Stimulated activated memory B cell treated with anti-CD40 and anti-IgM and Interleukin-4, amounts not matched to agents 10 μg/mL and 1 μg/mL and 100 μg/mL, for 72 hours (primary cell): ENCODE measurements around the gene ASIC4.

Experiments used
- ATAC-seq: fragments of 150-1000 bp; cut with Tn5 transposase; 2 replicates; pipeline ENCODE4 v1.10.0; 2021
- H3K27ac Mint-ChIP-seq: one replicate; pipeline ENCODE4 v1.8.0; 2022; ENCODE audit warnings: mild to moderate bottlenecking, mixed read lengths
- H3K27me3 Mint-ChIP-seq: one replicate; pipeline ENCODE4 v1.8.0; 2022; ENCODE audit warnings: mixed read lengths
- H3K36me3 Mint-ChIP-seq: one replicate; pipeline ENCODE4 v1.8.0; 2022; ENCODE audit warnings: mixed read lengths
- H3K4me1 Mint-ChIP-seq: one replicate; pipeline ENCODE4 v1.8.0; 2022; ENCODE audit warnings: mixed read lengths
- H3K4me3 Mint-ChIP-seq: one replicate; pipeline ENCODE4 v1.8.0; 2022; ENCODE audit warnings: mild to moderate bottlenecking, moderate library complexity, mixed read lengths
- H3K9me3 Mint-ChIP-seq: one replicate; pipeline ENCODE4 v1.8.0; 2022; ENCODE audit warnings: mixed read lengths

Gene ASIC4

DNA sequence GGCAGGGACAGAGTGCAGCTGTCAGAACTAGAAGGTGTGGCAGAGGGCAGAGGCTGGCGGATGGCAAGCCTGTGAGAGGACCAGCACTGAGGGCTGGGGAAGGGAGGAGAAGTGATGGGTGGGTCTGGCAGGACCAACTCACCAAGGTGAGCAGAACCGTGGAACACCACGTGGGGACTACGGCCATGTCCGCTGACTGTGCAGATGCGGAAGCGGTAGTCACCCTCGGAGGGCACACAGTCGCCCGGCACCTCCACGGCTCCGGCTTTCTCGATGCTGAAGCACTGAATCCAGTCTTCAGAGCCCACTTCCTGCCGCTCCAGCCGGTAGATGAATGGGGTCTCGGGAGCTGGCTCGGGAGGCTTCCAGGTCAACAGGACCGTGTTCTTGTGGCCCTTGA lies 52.8 kb downstream of the ASIC4 start:
- no peak for ATAC-seq
- peaks cover 67% of the 10 kb centered on the region for H3K27me3 Mint-ChIP-seq
- no peak overlapping the region for H3K27ac Mint-ChIP-seq
- no peaks in the 10 kb centered on the region for H3K9me3 Mint-ChIP-seq
- H3K4me3 Mint-ChIP-seq = no peak overlapping the region
- H3K36me3 Mint-ChIP-seq = no peaks in the 10 kb centered on the region
- H3K4me1 Mint-ChIP-seq = no peaks in the 10 kb centered on the region

DNA sequence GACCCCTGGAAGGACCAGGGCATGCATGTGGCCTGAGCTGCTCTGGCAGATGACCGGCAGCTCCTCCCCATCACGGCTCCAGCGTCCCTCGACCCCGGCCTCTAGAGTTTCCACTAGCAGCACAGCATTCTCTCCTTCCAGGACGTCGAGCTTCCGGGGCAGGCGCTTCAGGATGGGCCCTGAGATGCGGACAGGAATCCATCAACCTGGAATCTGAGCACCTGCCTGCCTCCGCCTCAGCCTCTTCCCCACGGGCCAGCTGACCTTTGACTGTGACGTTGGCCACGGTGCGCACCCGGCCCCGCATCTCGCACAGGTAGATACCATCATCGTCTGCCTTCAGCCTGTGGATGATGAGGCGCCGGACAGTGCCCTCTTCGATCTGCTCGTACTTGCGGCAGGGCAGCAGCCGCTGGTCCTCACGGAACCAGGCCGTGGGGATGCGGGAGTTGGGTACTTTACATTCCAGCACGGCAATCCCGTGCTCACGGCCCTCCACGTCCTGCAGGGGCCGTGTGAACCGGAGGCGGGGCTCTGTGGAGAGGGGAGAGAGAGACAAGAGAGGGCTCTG lies 53.6 kb downstream of the ASIC4 start:
- H3K4me3 Mint-ChIP-seq = no peak overlapping the region
- no peak overlapping the region for H3K27ac Mint-ChIP-seq
- no peaks in the 10 kb centered on the region for H3K4me1 Mint-ChIP-seq
- no peaks in the 10 kb centered on the region for H3K36me3 Mint-ChIP-seq
- peaks cover 67% of the 10 kb centered on the region for H3K27me3 Mint-ChIP-seq
- no peak for ATAC-seq
- no peaks in the 10 kb centered on the region for H3K9me3 Mint-ChIP-seq

DNA sequence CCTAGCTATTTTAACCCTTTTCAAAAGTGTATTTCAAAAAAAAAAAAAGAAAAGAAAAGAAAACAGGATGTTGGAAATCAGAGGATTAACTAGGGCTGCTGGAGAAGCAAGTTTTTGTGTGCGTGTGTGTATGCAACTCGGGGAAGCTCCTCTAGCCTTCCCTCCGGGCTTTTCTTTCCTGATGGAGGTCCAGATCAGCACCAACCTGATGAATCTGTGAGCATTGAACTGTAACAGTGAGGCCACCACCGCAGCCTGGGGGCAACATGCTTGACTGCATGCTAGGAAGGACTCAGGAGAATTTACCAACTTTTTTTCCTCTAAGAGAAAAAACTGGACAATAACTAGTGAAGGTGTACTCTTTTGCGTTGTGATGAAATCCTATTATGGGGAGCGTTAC lies 54.8 kb downstream of the ASIC4 start:
- Mint-ChIP-seq H3K27me3 (peaks cover 66% of the 10 kb centered on the region), H3K4me3 (no peak overlapping the region), H3K4me1 (no peaks in the 10 kb centered on the region), H3K27ac (no peak overlapping the region), H3K36me3 (no peaks in the 10 kb centered on the region), H3K9me3 (no peaks in the 10 kb centered on the region)
- no peak for ATAC-seq

DNA sequence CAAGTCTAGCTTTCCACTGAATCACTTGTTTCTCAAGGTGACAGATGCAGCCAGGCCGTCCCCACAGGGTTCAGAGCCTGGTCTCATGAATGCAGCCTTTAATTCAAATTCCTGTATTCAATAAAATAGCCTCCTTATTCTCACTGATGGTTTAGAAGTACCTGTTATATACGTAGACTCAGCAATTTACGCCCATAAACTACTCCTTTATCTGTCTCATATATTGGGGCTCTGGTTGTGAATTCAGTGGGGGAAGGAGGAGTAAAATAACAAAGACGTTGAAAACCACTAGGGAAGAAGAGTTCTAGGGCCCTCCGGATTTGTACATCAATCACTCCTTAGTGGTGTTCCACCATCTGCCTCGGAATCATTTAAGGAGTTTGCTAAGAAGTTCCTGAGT lies 55.4 kb downstream of the ASIC4 start:
- ATAC-seq = no peak
- Mint-ChIP-seq H3K4me1 (no peaks in the 10 kb centered on the region), H3K27me3 (peaks cover 62% of the 10 kb centered on the region), H3K27ac (no peak overlapping the region), H3K4me3 (no peak overlapping the region), H3K36me3 (no peaks in the 10 kb centered on the region), H3K9me3 (no peaks in the 10 kb centered on the region)

DNA sequence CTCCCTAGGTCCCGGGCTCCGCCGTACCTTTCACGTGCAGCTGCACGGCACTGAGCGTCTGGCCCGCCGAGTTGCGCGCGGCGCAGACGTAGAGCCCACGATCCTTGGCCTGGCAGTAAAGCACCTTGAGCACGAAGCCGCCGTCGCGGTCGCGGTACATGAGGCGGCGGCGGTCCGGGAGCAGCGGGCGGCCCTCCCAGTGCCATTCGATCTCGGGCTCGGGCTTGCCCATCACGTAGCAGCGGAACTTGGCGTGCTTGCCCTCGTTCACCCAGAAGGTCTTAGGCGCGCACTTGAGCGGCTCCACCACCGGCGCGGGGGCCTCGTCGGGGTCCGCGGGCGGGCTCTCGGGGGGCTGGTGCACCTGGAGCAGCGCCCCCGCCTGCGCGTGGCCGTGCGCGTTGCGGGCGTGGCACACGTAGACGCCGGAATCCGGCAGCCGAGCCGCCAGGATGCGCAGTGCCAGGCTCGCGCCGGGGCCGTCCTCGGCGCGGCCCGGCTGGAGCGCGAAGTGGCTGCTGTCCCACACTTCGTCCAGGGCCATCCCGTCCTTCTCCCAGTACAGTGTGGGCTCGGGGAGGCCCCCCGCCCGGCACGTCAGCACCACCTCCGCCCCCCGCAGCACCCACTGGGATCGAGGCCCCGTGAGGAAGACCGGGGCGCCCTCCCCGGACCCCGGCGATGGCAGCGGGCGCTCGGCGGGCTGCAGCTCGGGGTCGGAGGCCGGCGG lies 56.1 kb downstream of the ASIC4 start:
- H3K27me3 Mint-ChIP-seq = peaks cover 62% of the 10 kb centered on the region
- no peaks in the 10 kb centered on the region for H3K36me3 Mint-ChIP-seq
- no peaks in the 10 kb centered on the region for H3K4me1 Mint-ChIP-seq
- no peaks in the 10 kb centered on the region for H3K9me3 Mint-ChIP-seq
- ATAC-seq = peak; percentile 5
- H3K4me3 Mint-ChIP-seq = peak overlapping the region; percentile 12
- H3K27ac Mint-ChIP-seq = no peak overlapping the region

DNA sequence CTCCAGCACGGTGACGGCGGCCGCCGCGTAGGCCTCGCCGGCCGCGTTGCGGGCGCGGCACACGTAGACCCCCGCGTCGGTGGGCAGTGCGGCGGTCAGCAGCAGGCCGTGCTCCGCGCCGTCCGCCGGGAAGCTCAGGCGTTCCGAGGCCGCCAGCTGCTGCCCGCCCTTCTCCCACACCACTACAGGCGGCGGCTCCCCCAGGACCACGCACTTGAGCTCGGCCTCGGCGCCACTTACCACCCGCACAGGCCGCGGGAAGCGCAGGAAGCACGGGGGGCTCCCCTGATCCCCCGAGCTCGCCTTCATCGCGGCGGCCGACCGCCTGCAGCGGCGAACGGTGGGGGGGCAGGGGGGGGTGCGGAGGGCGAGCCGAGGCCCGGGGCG lies 56.6 kb downstream of the ASIC4 start:
- H3K4me3 Mint-ChIP-seq = no peak overlapping the region
- no peak overlapping the region for H3K27ac Mint-ChIP-seq
- ATAC-seq = no peak
- H3K36me3 Mint-ChIP-seq = no peaks in the 10 kb centered on the region
- peaks cover 66% of the 10 kb centered on the region for H3K27me3 Mint-ChIP-seq
- no peaks in the 10 kb centered on the region for H3K9me3 Mint-ChIP-seq
- H3K4me1 Mint-ChIP-seq = no peaks in the 10 kb centered on the region

DNA sequence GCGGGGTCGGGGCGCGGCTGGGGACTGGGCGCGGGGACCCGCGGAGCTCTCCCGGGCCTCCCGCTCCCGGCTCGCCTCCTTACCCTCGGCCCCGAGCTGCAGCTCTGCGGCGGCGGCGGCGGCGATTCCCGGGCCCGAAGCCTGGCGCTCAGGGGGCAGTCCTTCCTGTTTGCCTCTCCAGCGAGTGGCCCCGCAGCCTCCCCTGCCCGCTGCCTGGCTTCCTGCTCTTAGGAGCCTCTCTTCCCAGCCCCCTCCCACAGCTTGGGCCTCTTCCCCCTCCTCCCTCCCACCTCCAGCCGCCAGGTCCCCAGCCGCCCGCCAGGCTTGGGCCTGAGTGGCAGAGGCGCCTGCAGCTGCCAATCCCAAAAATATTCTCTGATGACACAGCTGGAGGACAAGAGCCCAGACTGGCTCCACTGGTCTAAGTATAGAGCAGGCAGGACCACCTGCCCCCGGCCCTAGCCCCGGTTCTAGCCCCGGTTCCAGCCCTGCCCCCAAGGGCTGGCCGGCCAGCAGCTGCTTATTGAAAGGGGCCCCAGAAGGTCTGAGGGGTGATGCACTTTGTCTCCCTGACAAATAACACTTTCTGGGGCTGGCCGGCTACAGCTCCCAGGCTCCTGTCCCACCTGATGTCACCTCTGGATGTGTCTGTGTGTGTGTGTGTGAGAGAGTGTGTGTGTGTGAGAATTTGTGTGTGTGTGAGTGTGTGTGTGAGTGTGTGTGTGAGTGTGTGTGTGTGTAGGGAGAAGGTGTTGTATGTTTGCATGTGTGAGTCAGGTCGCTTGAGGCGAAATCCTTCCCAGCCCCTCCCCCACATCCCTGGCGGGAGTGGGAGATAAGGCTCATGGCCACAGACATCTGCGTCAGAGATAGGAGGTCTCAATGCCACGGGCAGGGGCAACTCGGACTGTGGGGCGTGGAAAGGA lies 57.3 kb downstream of the ASIC4 start, which contains the start of gene OBSL1:
Gene OBSL1, minus strand, starts transcription at position 229 of the 926 bp plus-strand sequence. CDS start 307 bp downstream, outside the sequence.
- no peak within 1 kb of the TSS for H3K27ac Mint-ChIP-seq

DNA sequence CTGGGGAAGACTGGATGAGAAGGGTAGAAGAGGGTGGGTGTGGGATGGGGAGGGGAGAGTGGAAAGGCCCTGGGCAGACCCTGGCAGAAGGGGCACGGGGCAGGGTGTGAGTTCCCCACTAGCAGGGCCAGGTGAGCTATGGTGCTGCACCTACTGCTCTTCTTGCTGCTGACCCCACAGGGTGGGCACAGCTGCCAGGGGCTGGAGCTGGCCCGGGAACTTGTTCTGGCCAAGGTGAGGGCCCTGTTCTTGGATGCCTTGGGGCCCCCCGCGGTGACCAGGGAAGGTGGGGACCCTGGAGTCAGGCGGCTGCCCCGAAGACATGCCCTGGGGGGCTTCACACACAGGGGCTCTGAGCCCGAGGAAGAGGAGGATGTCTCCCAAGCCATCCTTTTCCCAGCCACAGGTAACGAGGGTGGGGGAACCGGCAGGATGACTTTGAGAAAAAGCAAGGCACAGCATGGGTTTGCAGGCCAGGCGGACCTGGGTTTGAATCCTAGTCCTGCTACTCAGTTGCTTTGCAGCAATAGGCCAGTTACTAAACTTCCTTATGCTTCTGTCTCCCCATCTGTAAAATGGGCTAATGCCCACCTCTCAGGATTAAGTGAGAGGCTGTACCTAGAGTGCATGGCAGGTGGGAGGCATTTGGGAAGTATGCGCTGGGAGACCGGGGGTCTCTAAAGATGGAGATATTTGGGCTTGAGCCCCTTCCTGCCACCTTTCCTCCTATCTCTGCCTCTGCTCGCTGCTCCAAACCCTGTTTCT lies 58.1 kb downstream of the ASIC4 start, which contains the start of gene INHA:
Gene INHA, plus strand, starts transcription at position 74 of the 765 bp plus-strand sequence. Its CDS starts 65 bp downstream, at position 139.
- H3K9me3 Mint-ChIP-seq = no peaks in the 10 kb centered on the region
- no peak within 1 kb of the TSS for H3K27ac Mint-ChIP-seq
- no peak for ATAC-seq
- H3K4me3 Mint-ChIP-seq = no peak within 1 kb of the TSS
- no peaks in the 10 kb centered on the region for H3K36me3 Mint-ChIP-seq
- peaks cover 81% of the 10 kb centered on the region for H3K27me3 Mint-ChIP-seq
- no peaks in the 10 kb centered on the region for H3K4me1 Mint-ChIP-seq

More for the DNA sequence above, 57.3 kb downstream of the ASIC4 start, which contains the start of gene OBSL1:
- Mint-ChIP-seq H3K4me1 (no peaks in the 10 kb centered on the region), H3K9me3 (no peaks in the 10 kb centered on the region), H3K36me3 (no peaks in the 10 kb centered on the region), H3K4me3 (no peak within 1 kb of the TSS), H3K27me3 (peaks cover 73% of the 10 kb centered on the region)
- no peak for ATAC-seq

DNA sequence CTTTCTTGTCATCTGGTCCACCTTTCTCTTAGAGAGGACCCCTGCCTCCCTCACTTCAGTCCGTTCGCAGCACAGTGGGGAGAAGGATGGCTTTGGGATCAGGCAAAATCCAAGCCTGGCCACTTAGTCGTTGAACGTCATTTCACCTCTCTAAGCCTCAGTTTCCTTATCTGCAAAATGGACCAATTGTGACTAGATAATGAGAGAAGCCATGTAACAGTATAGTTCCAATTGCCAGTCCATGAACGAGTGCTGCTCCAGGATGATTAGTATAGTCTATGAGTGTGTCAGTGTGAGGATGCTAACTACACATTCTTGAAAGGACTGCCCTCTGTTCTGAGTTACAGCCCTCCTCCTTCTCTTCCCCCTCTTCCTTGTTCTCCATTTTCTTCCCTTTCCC lies 58.9 kb downstream of the ASIC4 start:
- H3K4me3 Mint-ChIP-seq = no peak overlapping the region
- H3K9me3 Mint-ChIP-seq = no peaks in the 10 kb centered on the region
- H3K27ac Mint-ChIP-seq = no peak overlapping the region
- H3K4me1 Mint-ChIP-seq = no peaks in the 10 kb centered on the region
- no peak for ATAC-seq
- peaks cover 77% of the 10 kb centered on the region for H3K27me3 Mint-ChIP-seq
- no peaks in the 10 kb centered on the region for H3K36me3 Mint-ChIP-seq

DNA sequence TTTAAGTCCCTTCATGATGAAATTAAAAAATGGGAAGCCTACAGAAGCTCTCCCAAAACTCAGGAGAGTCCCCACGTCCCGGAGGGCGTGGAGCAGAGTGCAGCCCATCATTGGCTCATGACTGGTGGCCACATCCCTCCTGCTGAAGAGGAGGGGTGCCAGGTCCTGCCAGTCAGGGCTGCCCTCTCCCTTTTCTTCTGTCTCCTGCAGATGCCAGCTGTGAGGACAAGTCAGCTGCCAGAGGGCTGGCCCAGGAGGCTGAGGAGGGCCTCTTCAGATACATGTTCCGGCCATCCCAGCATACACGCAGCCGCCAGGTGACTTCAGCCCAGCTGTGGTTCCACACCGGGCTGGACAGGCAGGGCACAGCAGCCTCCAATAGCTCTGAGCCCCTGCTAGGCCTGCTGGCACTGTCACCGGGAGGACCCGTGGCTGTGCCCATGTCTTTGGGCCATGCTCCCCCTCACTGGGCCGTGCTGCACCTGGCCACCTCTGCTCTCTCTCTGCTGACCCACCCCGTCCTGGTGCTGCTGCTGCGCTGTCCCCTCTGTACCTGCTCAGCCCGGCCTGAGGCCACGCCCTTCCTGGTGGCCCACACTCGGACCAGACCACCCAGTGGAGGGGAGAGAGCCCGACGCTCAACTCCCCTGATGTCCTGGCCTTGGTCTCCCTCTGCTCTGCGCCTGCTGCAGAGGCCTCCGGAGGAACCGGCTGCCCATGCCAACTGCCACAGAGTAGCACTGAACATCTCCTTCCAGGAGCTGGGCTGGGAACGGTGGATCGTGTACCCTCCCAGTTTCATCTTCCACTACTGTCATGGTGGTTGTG lies 60.4 kb downstream of the ASIC4 start:
- Mint-ChIP-seq H3K9me3 (no peaks in the 10 kb centered on the region), H3K4me3 (no peak overlapping the region), H3K27ac (no peak overlapping the region), H3K4me1 (no peaks in the 10 kb centered on the region), H3K27me3 (peaks cover 70% of the 10 kb centered on the region), H3K36me3 (no peaks in the 10 kb centered on the region)
- no peak for ATAC-seq

DNA sequence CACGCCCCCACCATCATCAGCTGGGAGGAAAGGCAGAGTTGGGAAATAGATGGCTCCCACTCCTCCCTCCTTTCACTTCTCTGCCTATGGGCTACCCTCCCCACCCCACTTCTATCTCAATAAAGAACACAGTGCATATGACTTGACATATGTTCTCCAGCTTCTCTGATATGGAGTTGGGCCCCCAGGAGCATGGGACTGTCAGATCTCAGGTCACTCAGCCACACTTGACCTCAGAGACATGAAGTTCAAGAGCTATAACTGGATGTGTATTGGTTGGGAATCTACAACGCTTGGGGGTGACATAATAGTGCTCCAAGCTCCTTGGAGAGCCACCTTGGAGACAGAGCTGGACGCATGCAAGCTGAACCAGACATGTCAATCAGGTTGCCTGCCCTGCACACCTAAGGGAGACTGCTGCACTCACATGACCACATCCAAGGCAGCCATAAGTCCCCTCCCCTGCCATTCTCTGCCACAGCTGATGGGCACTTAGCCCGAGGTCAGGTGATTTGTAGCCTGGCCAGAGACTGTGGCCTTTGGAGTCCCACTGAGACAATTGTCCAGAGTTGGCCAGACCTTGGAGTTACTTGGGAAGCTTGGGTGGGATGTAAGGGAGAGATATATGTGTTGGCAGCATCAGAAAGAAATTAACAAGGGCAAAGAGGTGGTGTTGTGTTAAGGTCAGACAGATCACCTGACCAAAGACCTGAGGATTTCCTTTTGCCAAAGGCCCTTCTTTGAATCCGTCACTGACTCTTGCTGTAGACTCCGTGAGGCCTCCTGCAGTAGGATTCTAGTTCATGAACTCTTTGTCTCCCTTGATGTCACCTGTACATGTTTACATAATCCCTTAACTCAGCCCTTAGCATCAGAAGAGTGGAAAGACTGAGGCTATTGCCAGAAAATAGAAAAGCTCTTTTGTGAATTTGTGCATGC lies 61.6 kb downstream of the ASIC4 start:
- no peaks in the 10 kb centered on the region for H3K4me1 Mint-ChIP-seq
- H3K36me3 Mint-ChIP-seq = no peaks in the 10 kb centered on the region
- peaks cover 67% of the 10 kb centered on the region for H3K27me3 Mint-ChIP-seq
- H3K9me3 Mint-ChIP-seq = no peaks in the 10 kb centered on the region
- no peak overlapping the region for H3K27ac Mint-ChIP-seq
- no peak for ATAC-seq
- no peak overlapping the region for H3K4me3 Mint-ChIP-seq

DNA sequence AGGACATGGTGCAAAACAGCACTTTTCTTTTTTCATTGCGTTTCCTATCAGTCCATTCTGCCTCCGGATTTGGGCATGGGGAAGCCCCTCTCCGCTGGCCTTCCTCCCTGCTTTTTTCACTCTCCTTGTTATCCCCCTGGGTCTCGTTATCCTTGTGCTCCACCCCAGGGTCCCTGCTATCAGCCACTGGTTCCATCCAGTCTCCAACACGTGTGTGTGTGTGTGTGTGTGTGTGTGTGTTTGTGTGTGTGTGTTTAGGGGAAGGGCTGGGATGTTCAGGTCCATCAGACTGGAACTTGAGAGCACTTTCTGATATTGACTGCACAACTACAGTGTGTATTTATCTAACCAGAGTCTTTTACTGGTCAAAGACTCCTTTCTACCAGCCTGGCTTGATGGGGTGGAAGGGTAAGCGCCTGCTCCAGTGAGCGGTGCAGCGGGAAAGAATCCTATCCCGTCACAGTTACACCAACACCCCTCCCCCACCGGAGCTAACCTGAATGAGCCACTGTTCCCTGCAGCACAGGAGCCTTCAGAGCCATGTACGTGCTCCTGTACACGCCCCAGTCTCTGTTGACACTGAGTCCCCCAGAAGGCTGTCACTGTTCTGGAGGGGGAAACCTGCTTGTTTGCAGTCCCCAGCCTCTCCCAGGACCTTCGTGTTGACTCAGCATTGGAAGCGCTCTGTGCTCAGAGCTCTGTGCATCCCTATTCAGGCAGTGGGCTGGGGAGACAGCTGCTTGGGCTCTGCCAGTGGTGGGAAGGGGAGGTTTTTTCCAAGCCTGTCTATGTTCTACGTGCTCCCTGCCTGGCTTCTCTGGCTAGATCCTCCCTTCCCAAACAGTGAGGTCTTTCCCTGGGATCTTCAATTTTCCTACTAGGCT lies 62.5 kb downstream of the ASIC4 start:
- peaks cover 62% of the 10 kb centered on the region for H3K27me3 Mint-ChIP-seq

More for the DNA sequence above, 62.5 kb downstream of the ASIC4 start:
- Mint-ChIP-seq H3K4me3 (no peak overlapping the region), H3K27ac (no peak overlapping the region), H3K9me3 (no peaks in the 10 kb centered on the region), H3K36me3 (no peaks in the 10 kb centered on the region), H3K4me1 (no peaks in the 10 kb centered on the region)
- no peak for ATAC-seq
